WERI-Rb-1 (cell line): ENCODE measurements around the gene ZC3H7A.
A peak's percentile ranks its signal among the peaks of the same experiment; 100 is the strongest.

Experiments used
- DNase-seq: peaks from one replicate; pipeline ENCODE4 v3.0.0-alpha.2; 2020
- H3K27ac ChIP-seq: fragments of 250-450 bp; sonication (Bioruptor Pico); 2 replicates; pipeline ENCODE4 v1.5.1; 2020; ENCODE audit warnings: mild to moderate bottlenecking, moderate library complexity
- H3K27me3 ChIP-seq: fragments of 250-450 bp; sonication (Bioruptor Pico); 2 replicates; pipeline ENCODE4 v1.5.1; 2021; ENCODE audit warnings: mild to moderate bottlenecking, low read depth, moderate library complexity; ENCODE audit not compliant: insufficient read depth, severe bottlenecking
- H3K36me3 ChIP-seq: fragments of 250-450 bp; sonication (Bioruptor Pico); 2 replicates; pipeline ENCODE4 v1.5.1; 2020; ENCODE audit warnings: mild to moderate bottlenecking, moderate library complexity
- H3K4me3 ChIP-seq: 2 replicates; pipeline ENCODE4 v1.5.1; 2011; ENCODE audit warnings: low read depth, mild to moderate bottlenecking, control low read depth, low read length
- H3K9me3 ChIP-seq: fragments of 250-450 bp; sonication (Bioruptor Pico); 2 replicates; pipeline ENCODE4 v1.5.1; 2021; ENCODE audit warnings: mild to moderate bottlenecking, moderate library complexity; ENCODE audit not compliant: severe bottlenecking
- TF ChIP-seq, protein P1 (sequence below): IDR thresholded peaks from 2 replicates; pipeline ENCODE4 v1.5.1; 2011; ENCODE audit warnings: low read depth, mild to moderate bottlenecking, control low read depth, inconsistent platforms, low read length

ZC3H7A gene

DNA sequence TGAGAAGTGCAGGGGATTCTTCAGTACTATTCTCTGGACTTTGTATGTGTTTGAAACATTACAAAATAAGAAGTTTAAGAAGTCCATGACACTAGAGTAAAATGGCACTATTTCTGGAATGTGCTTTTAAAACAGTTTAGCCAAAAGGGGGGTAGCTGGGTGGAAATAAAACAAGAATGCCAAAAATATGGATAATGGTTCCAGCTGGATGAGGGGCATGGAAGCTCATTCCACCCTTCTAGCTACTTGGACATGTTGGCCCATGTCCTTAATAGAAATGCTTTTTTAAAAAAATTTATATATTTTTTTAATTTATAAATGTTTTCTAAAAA lies 13.1 kb downstream of the ZC3H7A start:
- no peak for DNase-seq
- no peak overlapping the region for H3K4me3 ChIP-seq
- TF ChIP-seq, protein P1, sequence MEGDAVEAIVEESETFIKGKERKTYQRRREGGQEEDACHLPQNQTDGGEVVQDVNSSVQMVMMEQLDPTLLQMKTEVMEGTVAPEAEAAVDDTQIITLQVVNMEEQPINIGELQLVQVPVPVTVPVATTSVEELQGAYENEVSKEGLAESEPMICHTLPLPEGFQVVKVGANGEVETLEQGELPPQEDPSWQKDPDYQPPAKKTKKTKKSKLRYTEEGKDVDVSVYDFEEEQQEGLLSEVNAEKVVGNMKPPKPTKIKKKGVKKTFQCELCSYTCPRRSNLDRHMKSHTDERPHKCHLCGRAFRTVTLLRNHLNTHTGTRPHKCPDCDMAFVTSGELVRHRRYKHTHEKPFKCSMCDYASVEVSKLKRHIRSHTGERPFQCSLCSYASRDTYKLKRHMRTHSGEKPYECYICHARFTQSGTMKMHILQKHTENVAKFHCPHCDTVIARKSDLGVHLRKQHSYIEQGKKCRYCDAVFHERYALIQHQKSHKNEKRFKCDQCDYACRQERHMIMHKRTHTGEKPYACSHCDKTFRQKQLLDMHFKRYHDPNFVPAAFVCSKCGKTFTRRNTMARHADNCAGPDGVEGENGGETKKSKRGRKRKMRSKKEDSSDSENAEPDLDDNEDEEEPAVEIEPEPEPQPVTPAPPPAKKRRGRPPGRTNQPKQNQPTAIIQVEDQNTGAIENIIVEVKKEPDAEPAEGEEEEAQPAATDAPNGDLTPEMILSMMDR: no peak
- H3K9me3 ChIP-seq: no peaks in the 10 kb centered on the region
- no peak overlapping the region; the same call in 1 of the 2 replicates for H3K27ac ChIP-seq
- no peaks in the 10 kb centered on the region for H3K27me3 ChIP-seq
- peaks cover 39% of the 10 kb centered on the region for H3K36me3 ChIP-seq

DNA sequence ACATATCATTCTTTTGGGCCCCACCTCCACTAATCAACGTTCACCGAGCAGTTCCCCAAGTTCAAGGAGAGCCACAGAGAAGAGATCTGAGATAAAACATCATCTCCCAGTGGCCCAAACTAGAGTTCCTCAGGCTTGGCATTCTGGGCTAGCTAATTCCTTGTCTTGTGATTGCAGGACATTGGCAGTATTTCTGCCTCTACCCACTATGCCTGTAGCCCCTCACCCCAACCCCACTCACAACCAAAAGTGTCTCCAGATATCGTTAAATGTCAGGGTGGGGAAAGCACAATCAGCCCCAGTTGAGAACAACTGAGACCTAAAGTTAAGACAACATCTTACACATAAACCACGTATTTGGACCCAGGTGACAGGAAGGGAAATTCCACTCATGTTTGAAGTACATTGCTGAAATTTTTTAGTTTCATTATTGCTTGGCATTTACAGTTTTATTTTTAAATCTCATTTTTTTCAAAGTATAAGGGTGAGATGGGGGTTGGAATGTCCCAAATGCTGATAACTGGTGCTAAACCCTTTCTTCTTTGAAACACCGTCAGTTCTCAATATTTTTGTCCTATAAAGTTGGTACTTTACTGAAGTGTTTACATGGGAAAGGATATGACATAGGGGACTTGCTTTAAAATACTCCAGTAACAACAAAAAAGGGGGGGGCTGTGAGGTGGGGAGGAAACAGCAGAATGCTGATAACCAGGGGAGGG lies 13.6 kb downstream of the ZC3H7A start:
- H3K27me3 ChIP-seq: no peaks in the 10 kb centered on the region
- H3K27ac ChIP-seq: peak overlapping the region; percentile 46
- H3K9me3 ChIP-seq: no peaks in the 10 kb centered on the region
- TF ChIP-seq, protein P1: no peak
- DNase-seq: no peak
- H3K4me3 ChIP-seq: no peak overlapping the region
- H3K36me3 ChIP-seq: peaks cover 40% of the 10 kb centered on the region

DNA sequence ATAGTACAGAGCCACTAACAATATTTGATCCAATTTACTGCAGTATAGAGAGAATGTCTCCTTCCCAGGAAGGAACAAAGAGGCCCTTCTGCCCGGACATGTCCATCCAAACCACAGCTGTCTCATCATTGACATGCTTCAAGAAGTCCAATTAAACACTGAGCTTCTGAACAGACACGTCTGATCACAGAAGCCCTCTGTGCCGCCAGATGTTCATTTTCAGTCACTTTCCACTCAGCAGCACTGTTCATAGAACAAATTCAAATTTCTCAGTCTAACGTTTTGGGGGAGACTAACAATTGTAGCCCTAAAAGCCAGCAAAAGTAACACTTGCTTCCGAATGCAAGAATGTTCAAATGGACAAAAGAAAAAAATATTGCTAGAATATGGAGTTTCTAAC lies 15.3 kb downstream of the ZC3H7A start:
- H3K36me3 ChIP-seq: peaks cover 52% of the 10 kb centered on the region
- H3K27ac ChIP-seq: peak overlapping the region; percentile 91
- DNase-seq: peak; percentile 47
- H3K4me3 ChIP-seq: no peak overlapping the region
- TF ChIP-seq, protein P1: no peak
- H3K9me3 ChIP-seq: no peaks in the 10 kb centered on the region
- H3K27me3 ChIP-seq: no peaks in the 10 kb centered on the region

DNA sequence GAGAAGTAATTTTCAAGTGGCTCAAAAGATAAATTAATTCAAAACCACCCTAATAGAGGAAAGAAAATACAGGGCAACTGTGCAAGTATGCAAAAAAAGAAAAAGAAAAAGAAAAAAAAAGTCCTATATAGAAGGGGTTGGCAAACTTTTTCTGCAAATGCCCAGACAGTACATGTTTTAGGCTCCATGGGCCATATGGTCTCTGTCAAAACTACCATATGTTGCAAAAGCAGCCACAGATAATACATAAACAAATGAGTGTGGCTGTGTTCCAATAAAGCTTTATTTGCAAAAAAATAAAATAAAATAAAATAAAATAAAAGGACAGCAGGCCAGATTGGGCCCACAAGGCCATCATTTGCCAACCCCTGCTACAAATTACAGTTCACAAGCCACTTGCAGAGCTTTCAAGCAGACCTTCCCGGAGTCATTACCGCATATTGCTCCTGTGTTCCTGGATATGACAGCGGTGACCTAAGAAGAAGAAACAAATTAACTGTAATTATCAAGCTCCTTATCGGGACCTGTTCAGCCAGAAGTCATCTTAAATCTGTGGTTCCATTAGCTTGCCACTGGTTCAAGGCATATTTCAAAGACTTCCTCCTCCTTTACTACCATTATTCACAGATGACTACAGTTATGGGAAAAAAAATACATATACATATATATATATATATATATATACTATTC lies 15.9 kb downstream of the ZC3H7A start:
- Histone ChIP-seq H3K27me3 (no peaks in the 10 kb centered on the region), H3K4me3 (no peak overlapping the region), H3K36me3 (peaks cover 56% of the 10 kb centered on the region), H3K9me3 (no peaks in the 10 kb centered on the region), H3K27ac (peak overlapping the region; percentile 91)
- no peak for DNase-seq
- TF ChIP-seq, protein P1: no peak

DNA sequence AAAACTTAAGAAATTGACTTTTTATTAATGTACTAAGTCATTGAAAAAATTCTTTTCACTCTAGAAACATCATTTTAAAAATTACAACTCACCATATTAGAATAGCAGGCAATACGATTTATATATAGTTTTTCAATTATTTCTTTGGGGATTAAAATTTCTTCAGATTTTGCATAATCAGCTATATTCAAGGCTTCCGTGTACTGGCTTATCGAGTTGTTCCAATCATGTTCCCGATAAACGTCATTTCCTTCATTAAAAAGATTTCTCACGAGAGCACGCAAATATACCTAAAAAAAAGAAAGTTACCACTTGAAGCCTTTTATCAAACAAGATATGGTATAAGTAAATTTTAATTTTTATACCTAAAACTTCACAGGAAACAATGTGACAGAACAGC lies 18.0 kb downstream of the ZC3H7A start:
- H3K4me3 ChIP-seq: no peak overlapping the region
- no peaks in the 10 kb centered on the region for H3K27me3 ChIP-seq
- no peaks in the 10 kb centered on the region for H3K9me3 ChIP-seq
- no peak for DNase-seq
- H3K36me3 ChIP-seq: peaks cover 70% of the 10 kb centered on the region
- TF ChIP-seq, protein P1: no peak
- H3K27ac ChIP-seq: no peak overlapping the region
